Thyroid gland (tissue), 4 donors: ENCODE data around the gene SLC6A16.

Experiments used
- CTCF ChIP-seq, 6 experiments: fragments of 200-600 bp in 3 of 6; fragments of 450-650 bp in 3 of 6; sonication (generic) in 3 of 6; IDR thresholded peaks; one replicate each; pipeline ENCODE4 v1.5.1; 2016 to 2019; ENCODE audit warnings: antibody characterized with exemption in 6 of 6, mild to moderate bottlenecking in 2 of 6, inconsistent platforms in 1 of 6, moderate library complexity in 1 of 6
- POLR2A ChIP-seq, 2 donors: fragments of 450-650 bp; IDR thresholded peaks; one replicate each; pipeline ENCODE4 v1.6.1; 2017; ENCODE audit warnings: antibody characterized with exemption in 2 of 2, mild to moderate bottlenecking in 2 of 2, moderate library complexity in 1 of 2

DNA sequence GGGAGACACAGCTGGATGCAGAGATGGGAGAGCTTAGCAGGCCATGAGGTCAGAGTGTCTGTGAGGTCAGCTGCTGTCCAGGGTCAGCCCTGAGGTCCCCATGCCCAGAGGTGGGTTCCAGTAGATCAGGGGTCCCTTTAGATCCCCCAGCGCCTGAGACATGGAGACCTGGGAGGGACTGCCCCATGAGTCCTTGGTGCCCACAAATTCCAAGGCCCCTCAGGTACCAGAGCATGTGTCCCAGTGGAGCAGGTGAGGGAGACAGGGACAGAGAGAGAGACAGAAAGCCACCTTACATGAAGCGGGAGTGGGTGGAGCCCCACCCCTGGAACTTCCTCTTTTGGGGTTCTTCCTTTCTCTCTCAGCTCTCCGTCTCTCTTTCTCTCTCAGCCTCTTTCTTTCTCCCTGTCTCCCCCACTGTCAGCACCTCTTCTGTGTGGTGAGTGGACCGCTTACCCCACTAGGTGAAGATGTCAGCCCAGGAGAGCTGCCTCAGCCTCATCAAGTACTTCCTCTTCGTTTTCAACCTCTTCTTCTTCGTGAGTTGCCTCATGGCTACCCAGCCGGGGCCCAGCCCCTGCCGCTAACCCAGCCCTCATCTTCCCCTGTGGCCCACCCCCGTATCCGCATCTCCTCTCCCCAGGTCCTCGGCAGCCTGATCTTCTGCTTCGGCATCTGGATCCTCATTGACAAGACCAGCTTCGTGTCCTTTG is 10.2 kb upstream of the SLC6A16 start, which contains the start of gene CD37:
- TF ChIP-seq CTCF (IDR thresholded peaks at IDR 0.05) (no peak), POLR2A (IDR thresholded peaks at IDR 0.05) (no peak)
